Immature natural killer cell (primary cell): ENCODE data around the gene CPNE4. TPM values are rescaled to one million over a fixed set of nuclear protein-coding genes. Genes with fewer than 3 reads are reported as not detected.

ENCODE experiments used
- DNase-seq, 3 donors: peaks; one replicate each; pipeline ENCODE4 v3.0.0; 2022; ENCODE audit warnings: mixed read lengths in 1 of 3
- H3K27ac Mint-ChIP-seq, 6 donors: one replicate each; pipeline ENCODE4 v1.8.0; 2020; ENCODE audit warnings: mixed read lengths in 6 of 6, mild to moderate bottlenecking in 5 of 6, inconsistent platforms in 4 of 6, moderate library complexity in 3 of 6
- H3K27me3 Mint-ChIP-seq, 3 donors: one replicate each; pipeline ENCODE4 v1.8.0; 2020 to 2021; ENCODE audit warnings: low read depth in 3 of 3, mild to moderate bottlenecking in 3 of 3, mixed read lengths in 3 of 3, moderate library complexity in 3 of 3, inconsistent platforms in 1 of 3
- H3K36me3 Mint-ChIP-seq, 3 donors: one replicate each; pipeline ENCODE4 v1.8.0; 2020; ENCODE audit warnings: mixed read lengths in 3 of 3, inconsistent platforms in 2 of 3, mild to moderate bottlenecking in 2 of 3
- H3K4me1 Mint-ChIP-seq, 2 donors: one replicate each; pipeline ENCODE4 v1.8.0; 2020; ENCODE audit warnings: inconsistent platforms in 2 of 2, mild to moderate bottlenecking in 2 of 2, mixed read lengths in 2 of 2, moderate library complexity in 1 of 2
- H3K4me3 Mint-ChIP-seq, 5 donors: one replicate each; pipeline ENCODE4 v1.8.0; 2020; ENCODE audit warnings: mild to moderate bottlenecking in 5 of 5, mixed read lengths in 5 of 5, inconsistent platforms in 3 of 5, moderate library complexity in 3 of 5
- H3K9me3 Mint-ChIP-seq, 6 donors: one replicate each; pipeline ENCODE4 v1.8.0; 2020; ENCODE audit warnings: mild to moderate bottlenecking in 6 of 6, mixed read lengths in 6 of 6, inconsistent platforms in 4 of 6, moderate library complexity in 3 of 6
- polyA plus RNA-seq, 3 donors: library from polyadenylated mRNA; unstranded; fragments of 300-500 nt; fragmentation: Illumina TruSeq; gene quantifications; one replicate each; pipeline ENCODE4 v1.2.3, GENCODE V29; 2021

The CPNE4 gene
- polyA plus RNA-seq, 3 donors from 2014 or later = not detected

- Mint-ChIP-seq H3K4me3 (no peak overlapping the region), H3K27me3 (peaks cover 0 to 2% (median 2%) of the 10 kb centered on the region in 3 donors), H3K27ac (no peak overlapping the region), H3K4me1 (no peaks in the 10 kb centered on the region), H3K36me3 (no peaks in the 10 kb centered on the region), H3K9me3 (peaks cover 0 to 7% (median 0%) of the 10 kb centered on the region in 6 donors)
- DNase-seq = no peak
These were observed 166.6 kb downstream of the CPNE4 start for GRCh38 chr3:131868203-131868602.

GRCh38 chr3:131856171-131856570, 178.6 kb downstream of the CPNE4 start:
- H3K27me3 Mint-ChIP-seq = peaks cover 0 to 1% (median 0%) of the 10 kb centered on the region in 3 donors
- DNase-seq = no peak
- H3K9me3 Mint-ChIP-seq = peaks cover 0 to 8% (median 2%) of the 10 kb centered on the region in 6 donors
- H3K4me3 Mint-ChIP-seq = no peak overlapping the region
- H3K36me3 Mint-ChIP-seq = no peaks in the 10 kb centered on the region
- no peaks in the 10 kb centered on the region for H3K4me1 Mint-ChIP-seq
- no peak overlapping the region for H3K27ac Mint-ChIP-seq

GRCh38 chr3:131850223-131850622, 184.6 kb downstream of the CPNE4 start:
- H3K4me3 Mint-ChIP-seq = no peak overlapping the region

GRCh38 chr3:131849616-131850015, 185.2 kb downstream of the CPNE4 start:
- Mint-ChIP-seq H3K4me3 (no peak overlapping the region), H3K36me3 (no peaks in the 10 kb centered on the region), H3K4me1 (no peaks in the 10 kb centered on the region), H3K27me3 (no peaks in the 10 kb centered on the region), H3K27ac (no peak overlapping the region), H3K9me3 (peaks cover 0 to 5% (median 0%) of the 10 kb centered on the region in 6 donors)
- no peak for DNase-seq

More at GRCh38 chr3:131850223-131850622, 184.6 kb downstream of the CPNE4 start:
- Mint-ChIP-seq H3K27ac (no peak overlapping the region), H3K27me3 (no peaks in the 10 kb centered on the region), H3K36me3 (no peaks in the 10 kb centered on the region), H3K4me1 (no peaks in the 10 kb centered on the region), H3K9me3 (peaks cover 0 to 5% (median 2%) of the 10 kb centered on the region in 6 donors)
- DNase-seq = no peak

GRCh38 chr3:131847966-131848510, 186.8 kb downstream of the CPNE4 start:
- Mint-ChIP-seq H3K4me3 (no peak overlapping the region), H3K27ac (no peak overlapping the region), H3K4me1 (no peaks in the 10 kb centered on the region), H3K9me3 (peaks cover 0 to 5% (median 0%) of the 10 kb centered on the region in 6 donors), H3K27me3 (no peaks in the 10 kb centered on the region), H3K36me3 (no peaks in the 10 kb centered on the region)
- DNase-seq = no peak

GRCh38 chr3:131846296-131846924, 188.4 kb downstream of the CPNE4 start:
- Mint-ChIP-seq H3K36me3 (no peaks in the 10 kb centered on the region), H3K4me3 (no peak overlapping the region), H3K4me1 (no peaks in the 10 kb centered on the region), H3K27me3 (no peaks in the 10 kb centered on the region), H3K27ac (no peak overlapping the region), H3K9me3 (peaks cover 0 to 4% (median 0%) of the 10 kb centered on the region in 6 donors)
- no peak for DNase-seq

- no peak overlapping the region for H3K4me3 Mint-ChIP-seq
- no peaks in the 10 kb centered on the region for H3K4me1 Mint-ChIP-seq
- no peak overlapping the region for H3K27ac Mint-ChIP-seq
- no peaks in the 10 kb centered on the region for H3K36me3 Mint-ChIP-seq
- H3K9me3 Mint-ChIP-seq = peaks cover 0 to 2% (median 0%) of the 10 kb centered on the region in 6 donors
- no peak for DNase-seq
- no peaks in the 10 kb centered on the region for H3K27me3 Mint-ChIP-seq
These were observed 191.6 kb downstream of the CPNE4 start for GRCh38 chr3:131843174-131843573.

GRCh38 chr3:131840156-131840797, 194.5 kb downstream of the CPNE4 start:
- H3K4me3 Mint-ChIP-seq = no peak overlapping the region
- no peak overlapping the region for H3K27ac Mint-ChIP-seq
- DNase-seq = no peak
- H3K27me3 Mint-ChIP-seq = no peaks in the 10 kb centered on the region
- no peaks in the 10 kb centered on the region for H3K36me3 Mint-ChIP-seq
- H3K9me3 Mint-ChIP-seq = peaks cover 0 to 3% (median 0%) of the 10 kb centered on the region in 6 donors
- no peaks in the 10 kb centered on the region for H3K4me1 Mint-ChIP-seq

GRCh38 chr3:131835906-131836305, 198.9 kb downstream of the CPNE4 start:
- Mint-ChIP-seq H3K27me3 (no peaks in the 10 kb centered on the region), H3K27ac (no peak overlapping the region), H3K36me3 (no peaks in the 10 kb centered on the region), H3K4me1 (no peaks in the 10 kb centered on the region), H3K4me3 (no peak overlapping the region), H3K9me3 (peaks cover 0 to 3% (median 0%) of the 10 kb centered on the region in 6 donors)
- DNase-seq = no peak

GRCh38 chr3:131831608-131832007, 203.2 kb downstream of the CPNE4 start:
- no peak overlapping the region for H3K4me3 Mint-ChIP-seq
- H3K9me3 Mint-ChIP-seq = peaks cover 0 to 9% (median 0%) of the 10 kb centered on the region in 6 donors
- no peak overlapping the region for H3K27ac Mint-ChIP-seq
- H3K36me3 Mint-ChIP-seq = no peaks in the 10 kb centered on the region
- peaks cover 0 to 2% (median 0%) of the 10 kb centered on the region in 3 donors for H3K27me3 Mint-ChIP-seq
- no peak for DNase-seq
- no peaks in the 10 kb centered on the region for H3K4me1 Mint-ChIP-seq

GRCh38 chr3:131821191-131821762, 213.5 kb downstream of the CPNE4 start:
- no peaks in the 10 kb centered on the region for H3K36me3 Mint-ChIP-seq
- H3K27me3 Mint-ChIP-seq = peaks cover 2 to 8% (median 2%) of the 10 kb centered on the region in 3 donors
- peaks cover 0 to 1% (median 0%) of the 10 kb centered on the region in 6 donors for H3K9me3 Mint-ChIP-seq
- no peak overlapping the region for H3K4me3 Mint-ChIP-seq
- no peak overlapping the region for H3K27ac Mint-ChIP-seq
- H3K4me1 Mint-ChIP-seq = no peaks in the 10 kb centered on the region
- no peak for DNase-seq

- DNase-seq = no peak
- H3K27ac Mint-ChIP-seq = no peak overlapping the region
- H3K4me3 Mint-ChIP-seq = no peak overlapping the region
- no peaks in the 10 kb centered on the region for H3K4me1 Mint-ChIP-seq
- no peaks in the 10 kb centered on the region for H3K36me3 Mint-ChIP-seq
- H3K27me3 Mint-ChIP-seq = peaks cover 0 to 6% (median 2%) of the 10 kb centered on the region in 3 donors
- no peaks in the 10 kb centered on the region for H3K9me3 Mint-ChIP-seq
These were observed 215.3 kb downstream of the CPNE4 start for GRCh38 chr3:131819381-131820055.

- no peak overlapping the region for H3K27ac Mint-ChIP-seq
- no peak for DNase-seq
- no peaks in the 10 kb centered on the region for H3K36me3 Mint-ChIP-seq
- peaks cover 0 to 7% (median 0%) of the 10 kb centered on the region in 3 donors for H3K27me3 Mint-ChIP-seq
- no peaks in the 10 kb centered on the region for H3K9me3 Mint-ChIP-seq
- no peaks in the 10 kb centered on the region for H3K4me1 Mint-ChIP-seq
- H3K4me3 Mint-ChIP-seq = no peak overlapping the region
These were observed 222.4 kb downstream of the CPNE4 start for GRCh38 chr3:131812433-131812832.

GRCh38 chr3:131811481-131811880, 223.3 kb downstream of the CPNE4 start:
- no peak overlapping the region for H3K4me3 Mint-ChIP-seq
- H3K36me3 Mint-ChIP-seq = no peaks in the 10 kb centered on the region
- no peaks in the 10 kb centered on the region for H3K9me3 Mint-ChIP-seq
- no peaks in the 10 kb centered on the region for H3K4me1 Mint-ChIP-seq
- peaks cover 0 to 7% (median 2%) of the 10 kb centered on the region in 3 donors for H3K27me3 Mint-ChIP-seq
- DNase-seq = no peak
- no peak overlapping the region for H3K27ac Mint-ChIP-seq
